Upper lobe of left lung (tissue), 4 donors: ENCODE measurements around the gene L3MBTL3.

Experiments used
- CTCF ChIP-seq, 6 experiments: fragments of 450-650 bp in 4 of 6; fragments of 200-600 bp in 2 of 6; sonication (generic) in 2 of 6; IDR thresholded peaks; one replicate each; pipeline ENCODE4 v1.5.1; 2016 to 2019; ENCODE audit warnings: antibody characterized with exemption in 6 of 6
- POLR2A ChIP-seq, 4 donors: fragments of 450-650 bp; IDR thresholded peaks; one replicate each; pipeline ENCODE4 v1.5.1; 2016 to 2017; ENCODE audit warnings: antibody characterized with exemption in 4 of 4, mild to moderate bottlenecking in 2 of 4

- no peak for TF ChIP-seq CTCF (IDR thresholded peaks at IDR 0.05)
- TF ChIP-seq POLR2A (IDR thresholded peaks at IDR 0.05) = no peak
These were observed 51.9 kb downstream of the L3MBTL3 start for GRCh38 chr6:130070326-130070725.
